SK-MEL-5 (cell line): ENCODE data around the gene CUL3. TPM values are rescaled to one million over a fixed set of nuclear protein-coding genes. Genes with fewer than 3 reads are reported as not detected.
"Not testable (repeated sequence)": the region's sequence is repeated elsewhere in the genome, so short reads cannot be mapped to it uniquely, and the experiment has no call there.

Experiments used
- DNase-seq: peaks from one replicate; pipeline ENCODE4 v3.0.0-alpha.2; 2016; ENCODE audit warnings: low read depth, low spot score
- in situ Hi-C: cut with HindIII; loops from 2 replicates; pipeline ENCODE4 v1.10.0; 2016; ENCODE audit warnings: low sequenced_read_pairs, high pct_unique_total_duplicates, low pct_unique_long_range_greater_than_20kb
- total RNA-seq: library from RNA; depleted of rRNA; stranded (reverse); fragments of >200 nt; shearing (Covaris generic); gene quantifications from 2 replicates; pipeline ENCODE4 v1.2.3, GENCODE V29; 2014

The CUL3 gene
- total RNA-seq, 1 experiment from 2014 or later, result 52.9 TPM

DNA sequence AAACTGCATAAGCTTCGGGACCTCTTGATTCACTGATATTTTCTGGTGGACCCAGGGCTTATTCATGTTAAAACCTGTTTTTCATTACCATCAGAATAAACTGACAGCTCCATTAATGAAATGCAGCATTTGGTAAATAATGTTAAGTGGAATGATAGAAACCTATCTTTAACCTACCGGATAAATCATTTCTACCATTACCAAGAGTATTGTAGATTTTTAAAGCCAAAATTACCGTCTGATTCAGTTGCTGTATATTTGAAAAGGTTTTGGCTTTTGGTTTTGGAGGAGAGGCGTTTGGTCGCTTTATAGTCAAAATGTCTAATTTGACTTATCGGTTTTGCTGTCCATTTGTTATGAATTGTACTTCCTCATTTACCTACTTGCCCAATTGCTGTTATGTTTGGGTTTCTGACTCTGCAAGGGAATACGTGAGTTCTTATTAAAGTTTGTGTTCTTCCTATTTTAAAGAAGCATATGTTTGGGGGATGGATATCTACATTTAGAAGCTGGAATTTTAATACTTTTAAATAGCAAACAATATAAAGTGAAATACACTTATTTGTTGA lies 1.0 kb upstream of the CUL3 start:
- no peak for DNase-seq
- in situ Hi-C loops, result no loop called here

- DNase-seq, result peak; percentile 38
- in situ Hi-C loops, result no loop called here
These were observed 365 bp downstream of the CUL3 start for GRCh38 chr2:224584785-224585210.

DNA sequence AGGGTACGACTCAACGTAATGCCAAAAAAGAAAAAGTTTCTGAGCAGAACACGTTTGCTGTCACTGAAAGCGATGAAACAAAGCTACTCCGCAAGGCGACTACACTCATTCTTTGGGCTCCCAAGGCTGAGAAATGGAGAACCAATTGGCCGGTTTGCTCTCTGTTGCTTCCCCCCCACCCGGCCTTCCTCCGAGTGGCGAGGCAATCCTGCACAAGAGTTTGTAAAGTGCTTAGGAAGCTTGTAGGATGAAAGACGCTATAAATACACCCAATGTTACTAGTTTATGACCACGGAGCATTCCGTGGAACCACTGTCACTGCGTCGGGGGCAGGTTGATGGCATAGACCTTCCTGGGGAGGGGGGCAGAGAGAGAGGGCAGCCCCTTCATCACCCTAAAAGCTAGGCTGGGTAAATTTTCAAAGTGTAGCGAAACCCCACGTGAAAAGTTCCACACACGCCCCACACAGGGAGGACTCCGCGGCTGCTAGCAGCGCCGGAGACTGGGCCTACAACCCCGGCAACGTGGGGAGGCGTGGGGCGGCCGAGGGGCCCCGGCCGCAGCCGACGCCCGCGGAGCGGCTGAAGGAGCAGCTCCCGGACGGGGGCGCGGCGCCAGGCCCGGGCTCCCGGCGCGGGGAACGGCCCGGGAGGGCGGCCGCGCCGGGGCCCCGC lies 915 bp downstream of the CUL3 start:
- in situ Hi-C loops, result no loop called here
- peak; percentile 21 for DNase-seq

GRCh38 chr2:224583033-224583432 lies 2.1 kb downstream of the CUL3 start:
- DNase-seq, in situ Hi-C loops: not testable (repeated sequence)

GRCh38 chr2:224580248-224580647 lies 4.9 kb downstream of the CUL3 start:
- in situ Hi-C loops, result no loop called here
- no peak for DNase-seq

DNA sequence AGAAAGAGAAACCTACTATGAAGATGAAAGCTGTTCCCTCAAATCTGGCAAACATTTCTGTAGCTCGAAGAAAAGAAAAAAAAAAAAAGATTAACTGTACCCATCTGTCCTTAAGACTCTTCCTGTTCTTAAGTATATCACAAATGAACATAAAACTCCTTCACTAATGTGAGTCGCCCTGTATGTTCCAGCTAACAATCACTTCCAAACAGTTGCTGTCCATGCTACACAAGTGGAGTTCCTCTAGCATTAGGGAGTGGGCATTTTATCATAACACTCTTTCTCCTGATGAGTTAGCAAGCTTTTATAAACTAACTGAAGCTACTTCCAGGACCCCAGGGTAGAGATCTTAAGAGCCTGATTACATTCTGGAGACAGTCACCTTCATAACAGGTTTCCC lies 5.8 kb downstream of the CUL3 start:
- no peak for DNase-seq
- in situ Hi-C loops, result no loop called here

DNA sequence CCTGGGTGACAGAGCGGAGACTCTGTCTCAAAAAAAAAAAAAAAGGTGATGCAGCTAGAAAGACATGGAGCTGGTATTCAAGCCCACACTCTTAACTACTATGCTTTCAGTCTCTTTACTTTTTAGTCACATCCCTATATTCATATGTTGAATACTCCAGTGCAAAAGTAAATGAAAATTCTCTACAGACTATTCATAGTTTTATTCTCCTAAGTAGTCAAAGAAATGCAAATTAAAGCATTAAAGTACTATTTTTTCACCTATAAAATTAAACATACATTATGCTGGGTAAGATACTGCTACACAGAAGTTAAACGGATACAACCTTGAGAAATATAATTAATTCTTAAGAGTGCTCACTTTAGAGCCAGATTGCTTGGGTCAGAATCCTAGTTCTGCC lies 7.6 kb downstream of the CUL3 start:
- DNase-seq, result no peak
- in situ Hi-C loops, result no loop called here

GRCh38 chr2:224576088-224576715 lies 9.0 kb downstream of the CUL3 start:
- in situ Hi-C loops, result no loop called here
- DNase-seq, result no peak

DNA sequence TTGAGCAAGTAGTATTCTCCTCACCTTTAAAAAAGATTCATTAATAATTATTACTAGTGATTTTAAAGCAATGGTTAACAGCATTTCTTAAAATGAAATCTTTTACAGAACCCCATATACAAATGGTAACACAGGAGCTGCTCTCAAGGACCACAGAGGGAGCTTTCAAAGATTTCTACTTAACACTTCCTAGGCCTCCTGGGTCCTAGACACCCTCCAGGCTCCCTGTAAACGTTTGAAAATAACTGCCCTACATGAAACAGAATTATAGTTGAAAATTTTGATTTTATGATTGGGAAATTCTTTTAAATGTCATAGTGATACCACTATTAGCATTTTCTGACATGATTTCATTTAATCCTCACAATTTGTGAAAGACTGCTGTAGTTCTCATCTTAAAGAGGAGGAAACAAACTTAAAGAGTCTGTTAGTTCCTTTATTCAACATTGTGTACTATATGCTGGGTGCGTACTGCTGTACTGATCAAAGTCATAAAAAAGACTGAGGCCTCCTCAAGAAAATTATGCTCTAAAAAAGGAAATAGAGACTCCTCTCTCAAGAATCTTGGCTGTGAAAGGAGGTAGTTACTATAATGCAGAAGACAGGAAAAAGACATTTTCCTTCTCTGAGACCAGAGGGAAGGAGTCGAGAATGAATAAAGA lies 10.6 kb downstream of the CUL3 start:
- no peak for DNase-seq
- in situ Hi-C loops, result no loop called here

GRCh38 chr2:224573724-224574123 lies 11.4 kb downstream of the CUL3 start:
- DNase-seq, result no peak
- in situ Hi-C loops, result no loop called here

GRCh38 chr2:224572338-224572737 lies 12.8 kb downstream of the CUL3 start:
- DNase-seq, result no peak
- in situ Hi-C loops, result no loop called here

DNA sequence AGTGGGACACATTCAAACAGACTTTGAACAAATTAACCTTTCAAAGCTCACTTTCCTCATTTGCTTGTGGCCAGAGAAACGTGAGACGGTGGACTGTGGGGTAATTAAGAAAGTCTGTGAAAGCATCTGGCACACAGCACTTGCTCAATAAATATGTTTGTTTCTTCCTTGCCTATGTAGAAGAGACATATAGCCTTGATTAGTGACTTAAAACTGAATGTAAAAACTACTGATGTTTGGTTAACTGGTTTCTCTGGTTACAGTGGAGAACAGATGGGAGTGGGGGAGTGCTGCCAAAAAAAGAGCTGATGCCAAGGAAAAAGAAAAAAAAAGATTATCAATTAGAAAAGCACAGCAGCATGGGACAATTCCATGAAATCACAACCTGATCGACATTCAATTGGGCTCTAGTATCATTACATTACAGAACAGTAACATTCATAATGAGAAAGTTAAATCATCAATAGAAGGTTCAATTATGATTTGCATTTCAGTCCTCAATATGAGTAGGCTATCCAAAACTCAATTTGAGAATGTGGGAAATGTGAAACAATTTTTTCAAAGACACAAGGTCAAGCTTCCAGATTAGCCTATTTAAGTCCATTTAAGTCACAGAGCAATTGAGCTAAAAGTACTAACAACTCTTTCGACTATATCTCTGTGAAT lies 14.7 kb downstream of the CUL3 start:
- in situ Hi-C loops, result no loop called here
- no peak for DNase-seq

DNA sequence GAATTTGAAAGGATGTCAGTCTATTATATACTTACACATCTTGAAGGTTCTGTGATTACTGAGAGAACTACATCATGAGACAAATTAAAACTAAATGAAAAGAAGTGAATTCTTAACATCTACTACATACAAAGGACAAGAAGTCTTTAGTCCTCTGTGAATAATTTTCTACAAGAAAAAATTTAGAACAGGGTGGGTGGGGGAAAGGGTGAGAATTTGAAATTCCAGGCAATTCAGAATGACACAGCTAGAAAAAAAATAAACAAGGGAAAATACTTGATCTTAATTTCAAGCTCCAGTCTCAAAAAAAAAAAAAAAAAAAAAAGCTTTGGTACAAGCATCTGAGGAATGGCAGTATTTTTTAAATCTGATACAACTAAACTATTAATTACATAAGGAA lies 15.5 kb downstream of the CUL3 start:
- in situ Hi-C loops, result no loop called here
- DNase-seq, result no peak

- no peak for DNase-seq
- in situ Hi-C loops, result no loop called here
These were observed 19.6 kb downstream of the CUL3 start for GRCh38 chr2:224565452-224566035.

DNA sequence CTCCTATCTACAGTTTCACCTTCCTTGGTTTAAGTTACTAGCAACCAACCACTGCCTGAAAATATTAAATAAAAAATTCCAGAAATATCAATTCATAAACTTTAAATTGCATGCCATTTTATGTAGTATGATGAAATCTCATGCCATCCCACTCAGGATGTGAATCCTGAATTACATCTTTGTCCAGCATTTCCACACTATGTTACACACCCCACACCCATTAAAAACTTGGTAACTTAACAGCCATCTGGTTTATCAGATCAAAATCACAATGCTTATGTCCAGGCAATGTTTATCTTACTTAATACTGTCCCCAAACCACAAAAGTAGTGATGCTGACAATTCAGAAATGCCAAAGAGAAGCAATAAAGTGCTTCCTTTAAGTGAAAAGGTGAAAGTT lies 21.6 kb downstream of the CUL3 start:
- in situ Hi-C loops, result no loop called here
- DNase-seq, result no peak

- DNase-seq, result no peak
- in situ Hi-C loops, result no loop called here
These were observed 22.3 kb downstream of the CUL3 start for GRCh38 chr2:224562831-224563230.

GRCh38 chr2:224561234-224562005 lies 23.7 kb downstream of the CUL3 start:
- no peak for DNase-seq
- in situ Hi-C loops, result no loop called here
